CD4-positive, alpha-beta memory T cell (primary cell): ENCODE results near the gene PALM2AKAP2. TPM values are rescaled to one million over a fixed set of nuclear protein-coding genes. Genes with fewer than 3 reads are reported as not detected.

Experiments
- CTCF ChIA-PET: fragments of 350-600 bp; sonication (Branson Sonifier 250); formaldehyde crosslinking; loops from one replicate; lab custom pipeline; 2021; ENCODE audit warnings: inconsistent platforms; ENCODE audit not compliant: partially characterized antibody; lab: Charles Lee
- POLR2A ChIA-PET: fragments of 350-600 bp; sonication (Branson Sonifier 250); formaldehyde crosslinking; loops from one replicate; lab custom pipeline; 2021; ENCODE audit not compliant: partially characterized antibody; lab: Charles Lee
- DNase-seq, 5 donors: peaks; one replicate each; pipeline versions ENCODE4 v3.0.0 to v3.0.0-alpha.2; 2020 to 2022; ENCODE audit warnings: mixed read lengths in 1 of 5
- H3K27ac ChIP-seq: one replicate; pipeline ENCODE4 v1.7.0; 2013; ENCODE audit warnings: low read depth, low read length
- H3K27me3 ChIP-seq: 2 replicates; pipeline ENCODE4 v1.7.0; 2013; ENCODE audit warnings: mild to moderate bottlenecking, low read length, moderate library complexity; ENCODE audit not compliant: insufficient read depth
- H3K36me3 ChIP-seq: 2 replicates; pipeline ENCODE4 v1.7.0; 2013; ENCODE audit warnings: mild to moderate bottlenecking, low read length, moderate library complexity; ENCODE audit not compliant: insufficient read depth
- H3K4me1 ChIP-seq: 2 replicates; pipeline ENCODE4 v1.7.0; 2013; ENCODE audit warnings: mild to moderate bottlenecking, low read length, moderate library complexity; ENCODE audit not compliant: insufficient read depth
- H3K4me3 ChIP-seq, 2 donors: one replicate each; pipeline ENCODE4 v1.7.0; 2013; ENCODE audit warnings: low read length in 2 of 2, mild to moderate bottlenecking in 1 of 2
- H3K9me3 ChIP-seq, 2 donors: one replicate each; pipeline ENCODE4 v1.7.0; 2013; ENCODE audit warnings: low read length in 2 of 2, control low read depth in 1 of 2; ENCODE audit not compliant: control insufficient read depth in 1 of 2
- H3K27ac Mint-ChIP-seq, 7 donors: one replicate each; pipeline ENCODE4 v1.8.0; 2020 to 2021; ENCODE audit warnings: mixed read lengths in 7 of 7, mild to moderate bottlenecking in 6 of 7, inconsistent platforms in 3 of 7, moderate library complexity in 3 of 7
- H3K27me3 Mint-ChIP-seq, 2 donors: one replicate each; pipeline ENCODE4 v1.8.0; 2020 to 2021; ENCODE audit warnings: mixed read lengths in 2 of 2
- H3K36me3 Mint-ChIP-seq, 2 donors: one replicate each; pipeline ENCODE4 v1.8.0; 2020 to 2021; ENCODE audit warnings: mixed read lengths in 2 of 2, inconsistent platforms in 1 of 2, mild to moderate bottlenecking in 1 of 2
- H3K4me1 Mint-ChIP-seq, 4 donors: one replicate each; pipeline ENCODE4 v1.8.0; 2020 to 2021; ENCODE audit warnings: mixed read lengths in 4 of 4, mild to moderate bottlenecking in 1 of 4
- H3K4me3 Mint-ChIP-seq, 8 donors: one replicate each; pipeline ENCODE4 v1.8.0; 2020 to 2021; ENCODE audit warnings: mixed read lengths in 8 of 8, mild to moderate bottlenecking in 7 of 8, moderate library complexity in 6 of 8, inconsistent platforms in 3 of 8
- H3K9me3 Mint-ChIP-seq, 8 donors: one replicate each; pipeline ENCODE4 v1.8.0; 2020 to 2021; ENCODE audit warnings: mixed read lengths in 8 of 8, mild to moderate bottlenecking in 5 of 8, inconsistent platforms in 3 of 8, moderate library complexity in 1 of 8
- intact Hi-C: fragments of 100-400 bp; cut with micrococcal nuclease; formaldehyde crosslinking; loops from one replicate; pipeline ENCODE4 v1.15.1; 2023
- polyA plus RNA-seq, 2 donors: library from polyadenylated mRNA; unstranded; fragments of 300-500 nt; fragmentation: Illumina TruSeq; gene quantifications; one replicate each; pipeline ENCODE4 v1.2.3, GENCODE V29; 2021
- total RNA-seq, 2 experiments: library from RNA; stranded (reverse); gene quantifications; one replicate each; pipeline ENCODE4 v1.2.3, GENCODE V29; 2021

PALM2AKAP2 gene
- total and polyA plus RNA-seq, 4 experiments from 2014 or later: not detected

DNA sequence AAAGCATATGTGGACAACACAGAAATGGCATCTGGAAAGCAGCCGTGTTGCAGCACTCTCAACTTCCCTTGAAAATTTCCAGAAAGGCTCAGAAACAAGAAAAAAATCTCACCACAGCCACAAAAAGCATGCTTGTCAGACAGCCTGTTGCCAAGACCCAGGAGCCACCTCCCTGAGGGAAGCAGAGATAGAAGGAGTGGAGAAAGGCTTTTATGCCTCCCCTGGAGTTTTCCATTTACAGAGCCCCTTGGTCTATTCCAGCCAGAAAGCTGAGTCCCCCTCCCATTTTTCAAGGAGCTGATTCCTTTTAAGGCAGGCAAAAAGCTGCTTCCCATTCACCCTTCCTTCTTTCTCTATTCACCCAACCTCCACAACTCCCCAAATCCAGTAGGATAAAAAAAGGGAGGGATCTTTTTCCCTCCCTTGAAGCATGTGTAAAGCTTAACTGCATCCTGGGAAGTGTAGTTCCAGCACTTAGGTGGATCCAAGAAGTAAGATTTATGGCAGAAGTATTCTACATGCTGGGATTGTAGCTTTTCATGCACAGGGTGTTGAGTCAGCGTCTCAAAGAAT is 37.1 kb upstream of the PALM2AKAP2 start:
- ChIA-PET POLR2A (no interaction called here), CTCF (no interaction called here)
- intact Hi-C loops: no loop called here
- Histone ChIP-seq H3K27ac (no peak overlapping the region), H3K4me3 (no peak overlapping the region), H3K9me3 (no peaks in the 10 kb centered on the region), H3K27me3 (peaks cover 5% of the 10 kb centered on the region), H3K36me3 (no peaks in the 10 kb centered on the region), H3K4me1 (no peaks in the 10 kb centered on the region)
- no peaks in the 10 kb centered on the region for H3K4me1 Mint-ChIP-seq
- H3K4me3 Mint-ChIP-seq: no peak overlapping the region
- peaks cover 5 to 19% of the 10 kb centered on the region in 2 donors for H3K27me3 Mint-ChIP-seq
- H3K27ac Mint-ChIP-seq: no peak overlapping the region
- no peak for DNase-seq
- H3K36me3 Mint-ChIP-seq: no peaks in the 10 kb centered on the region
- H3K9me3 Mint-ChIP-seq: peaks cover 0 to 4% (median 0%) of the 10 kb centered on the region in 8 donors

DNA sequence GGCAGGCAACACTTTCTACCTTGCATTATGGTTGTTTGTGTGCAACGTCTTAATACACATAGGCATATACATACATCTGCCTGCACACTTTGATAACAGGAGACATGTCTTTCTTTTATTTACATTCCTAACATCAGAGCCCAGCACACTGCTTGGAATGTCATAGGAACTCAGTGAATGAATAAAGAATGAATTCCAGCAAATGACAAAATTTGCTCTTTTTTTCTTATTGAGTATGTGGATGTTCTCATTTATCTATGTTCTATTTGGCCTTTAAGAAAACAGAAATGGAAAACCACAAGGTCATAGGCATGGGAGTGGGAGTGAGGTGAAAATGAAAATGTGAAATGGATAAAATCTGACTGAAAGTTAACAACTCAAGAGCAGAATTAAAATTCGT is 36.3 kb upstream of the PALM2AKAP2 start:
- CTCF ChIA-PET: no interaction called here
- DNase-seq: no peak
- Histone ChIP-seq H3K4me3 (no peak overlapping the region), H3K27ac (no peak overlapping the region), H3K9me3 (no peaks in the 10 kb centered on the region), H3K27me3 (peaks cover 5% of the 10 kb centered on the region), H3K36me3 (no peaks in the 10 kb centered on the region), H3K4me1 (no peaks in the 10 kb centered on the region)
- intact Hi-C loops: no loop called here
- no peak overlapping the region for H3K4me3 Mint-ChIP-seq
- peaks cover 5 to 19% of the 10 kb centered on the region in 2 donors for H3K27me3 Mint-ChIP-seq
- H3K4me1 Mint-ChIP-seq: no peaks in the 10 kb centered on the region
- no peak overlapping the region for H3K27ac Mint-ChIP-seq
- H3K36me3 Mint-ChIP-seq: no peaks in the 10 kb centered on the region
- POLR2A ChIA-PET: no interaction called here
- H3K9me3 Mint-ChIP-seq: peaks cover 0 to 4% (median 0%) of the 10 kb centered on the region in 8 donors

DNA sequence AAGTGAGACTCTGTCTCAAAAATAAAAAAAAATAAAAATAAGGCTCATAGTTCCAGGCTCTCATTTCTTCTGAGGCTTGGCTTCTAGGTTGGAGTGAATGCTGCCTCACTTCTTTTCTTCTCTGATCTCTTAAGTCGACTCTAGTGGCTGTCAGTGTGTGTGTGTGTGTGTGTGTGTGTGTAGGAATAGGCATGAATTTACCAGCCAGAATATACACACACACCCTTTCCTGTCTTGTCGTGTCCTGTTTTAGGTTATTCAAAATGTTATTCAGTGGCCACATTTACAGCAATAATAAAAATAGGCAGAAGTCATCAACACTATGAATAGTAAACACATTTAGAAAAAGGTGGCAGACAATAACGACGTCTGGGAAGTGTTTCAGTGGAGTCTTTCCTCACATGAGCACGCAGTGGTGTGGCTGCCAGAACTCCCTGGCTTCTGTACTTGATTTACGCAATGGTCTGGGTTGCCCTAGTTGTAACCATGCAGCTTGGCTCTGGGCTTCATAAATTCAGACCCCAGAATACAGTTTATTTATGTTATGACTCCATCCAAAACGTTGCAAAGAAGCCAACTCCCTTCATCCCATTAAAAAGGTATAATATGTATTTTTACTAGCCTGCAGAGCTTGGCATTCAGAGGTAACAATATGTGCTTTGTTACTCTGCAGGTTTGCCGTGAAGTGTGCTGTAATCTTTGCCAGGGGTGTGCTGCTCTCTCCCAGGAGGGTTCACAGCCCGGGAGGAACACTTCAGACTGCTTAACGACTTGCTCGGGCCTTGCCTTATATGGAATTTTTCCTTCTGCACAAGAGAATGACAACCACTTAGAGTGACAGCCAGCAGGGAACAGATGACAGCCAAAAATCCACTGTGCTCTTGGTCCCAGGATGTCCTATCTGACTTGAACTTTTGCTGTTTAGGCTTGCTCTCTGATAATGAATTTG is 34.4 kb upstream of the PALM2AKAP2 start:
- no peaks in the 10 kb centered on the region for H3K9me3 ChIP-seq
- DNase-seq: no peak
- ChIA-PET CTCF (no interaction called here), POLR2A (no interaction called here)
- Mint-ChIP-seq H3K27ac (no peak overlapping the region), H3K4me1 (no peaks in the 10 kb centered on the region), H3K27me3 (peaks cover 7 to 13% of the 10 kb centered on the region in 2 donors), H3K36me3 (no peaks in the 10 kb centered on the region), H3K9me3 (peaks cover 0 to 2% (median 0%) of the 10 kb centered on the region in 8 donors), H3K4me3 (no peak overlapping the region)
- H3K4me1 ChIP-seq: no peaks in the 10 kb centered on the region
- intact Hi-C loops: no loop called here
- H3K27ac ChIP-seq: no peak overlapping the region
- no peak overlapping the region for H3K4me3 ChIP-seq
- peaks cover 5% of the 10 kb centered on the region for H3K27me3 ChIP-seq
- no peaks in the 10 kb centered on the region for H3K36me3 ChIP-seq

DNA sequence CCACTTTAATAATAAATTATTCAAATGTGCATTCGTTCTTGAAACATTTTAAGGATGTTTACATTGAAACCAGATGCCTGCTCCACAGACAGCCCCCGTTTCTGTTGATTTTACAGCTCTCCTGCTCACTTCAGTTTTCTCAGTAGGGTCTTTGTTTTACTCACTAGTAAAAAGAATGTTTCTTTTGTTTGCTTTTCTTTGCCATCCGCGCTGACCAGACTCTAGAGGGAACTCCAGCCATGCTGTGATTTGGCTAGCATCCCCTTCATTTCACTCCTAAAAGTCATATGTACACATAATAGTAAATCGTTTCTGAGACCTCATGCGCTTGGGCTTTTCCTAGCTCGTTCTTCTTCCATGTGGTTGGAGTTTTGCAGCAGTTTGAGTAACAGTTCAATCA is 28.7 kb upstream of the PALM2AKAP2 start:
- CTCF ChIA-PET: no interaction called here
- POLR2A ChIA-PET: no interaction called here
- Histone ChIP-seq H3K4me3 (no peak overlapping the region), H3K27me3 (no peaks in the 10 kb centered on the region), H3K27ac (no peak overlapping the region), H3K4me1 (no peaks in the 10 kb centered on the region), H3K36me3 (no peaks in the 10 kb centered on the region), H3K9me3 (no peaks in the 10 kb centered on the region)
- no peak for DNase-seq
- Mint-ChIP-seq H3K27ac (no peak overlapping the region), H3K4me3 (no peak overlapping the region), H3K9me3 (peaks cover 0 to 6% (median 0%) of the 10 kb centered on the region in 8 donors), H3K27me3 (peaks cover 3 to 5% of the 10 kb centered on the region in 2 donors), H3K36me3 (no peaks in the 10 kb centered on the region), H3K4me1 (no peaks in the 10 kb centered on the region)
- intact Hi-C loops: no loop called here

DNA sequence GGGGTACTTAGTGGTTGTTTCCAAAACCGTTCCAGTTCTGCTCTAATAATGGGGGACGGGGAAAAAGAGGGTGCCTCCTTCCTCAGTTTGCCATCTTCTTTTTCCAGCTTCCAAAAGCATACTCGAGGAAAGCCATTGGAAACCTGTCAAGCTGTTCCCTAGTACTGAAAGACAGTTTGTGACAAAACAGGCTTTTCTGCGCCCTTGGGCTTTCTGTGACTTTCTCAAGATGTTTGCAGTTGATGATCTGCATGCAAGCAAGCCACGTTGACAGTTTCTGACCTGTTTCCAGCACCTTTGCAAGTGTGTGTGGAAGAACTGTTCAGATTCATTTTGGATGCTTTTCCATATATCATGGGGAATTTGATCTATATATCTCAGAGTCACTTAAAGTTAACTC is 26.7 kb upstream of the PALM2AKAP2 start:
- Mint-ChIP-seq H3K27me3 (peaks cover 0 to 5% of the 10 kb centered on the region in 2 donors), H3K36me3 (no peaks in the 10 kb centered on the region), H3K4me1 (no peaks in the 10 kb centered on the region), H3K9me3 (peaks cover 0 to 6% (median under 1%) of the 10 kb centered on the region in 8 donors), H3K4me3 (no peak overlapping the region), H3K27ac (no peak overlapping the region)
- Histone ChIP-seq H3K27me3 (no peaks in the 10 kb centered on the region), H3K4me3 (no peak overlapping the region), H3K36me3 (no peaks in the 10 kb centered on the region), H3K27ac (no peak overlapping the region), H3K9me3 (no peaks in the 10 kb centered on the region), H3K4me1 (no peaks in the 10 kb centered on the region)
- CTCF ChIA-PET: no interaction called here
- intact Hi-C loops: no loop called here
- POLR2A ChIA-PET: no interaction called here
- DNase-seq: no peak

DNA sequence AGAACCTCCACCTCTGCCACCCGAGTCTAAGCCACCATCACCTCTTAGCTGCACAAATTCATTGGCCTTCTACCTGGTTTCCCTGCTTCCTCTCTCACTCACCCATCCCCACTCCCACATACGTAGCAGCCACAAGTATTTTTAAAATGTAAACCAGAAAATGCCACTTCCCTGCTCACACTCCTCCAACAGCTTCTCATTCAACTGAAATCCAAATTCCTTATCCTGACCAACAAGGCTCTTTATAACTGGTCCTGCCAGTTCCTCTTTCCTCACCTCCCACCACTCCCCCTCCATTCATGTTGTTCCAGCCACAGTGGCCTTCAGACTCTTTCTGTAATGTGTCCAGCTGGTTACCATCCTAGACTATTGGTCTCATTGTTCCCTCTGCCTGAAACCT is 25.0 kb upstream of the PALM2AKAP2 start:
- ChIA-PET POLR2A (no interaction called here), CTCF (no interaction called here)
- no peak overlapping the region for H3K4me3 Mint-ChIP-seq
- H3K27ac Mint-ChIP-seq: peak overlapping the region in 1 of 7 donors; percentile 31
- no peak for DNase-seq
- no peak overlapping the region for H3K27ac ChIP-seq
- no peaks in the 10 kb centered on the region for H3K27me3 ChIP-seq
- H3K36me3 Mint-ChIP-seq: no peaks in the 10 kb centered on the region
- H3K27me3 Mint-ChIP-seq: peaks cover 0 to 5% of the 10 kb centered on the region in 2 donors
- intact Hi-C loops: no loop called here
- H3K4me1 ChIP-seq: no peaks in the 10 kb centered on the region
- no peak overlapping the region for H3K4me3 ChIP-seq
- peaks cover 0 to 5% (median under 1%) of the 10 kb centered on the region in 8 donors for H3K9me3 Mint-ChIP-seq
- H3K4me1 Mint-ChIP-seq: no peaks in the 10 kb centered on the region
- H3K36me3 ChIP-seq: no peaks in the 10 kb centered on the region
- no peaks in the 10 kb centered on the region for H3K9me3 ChIP-seq

DNA sequence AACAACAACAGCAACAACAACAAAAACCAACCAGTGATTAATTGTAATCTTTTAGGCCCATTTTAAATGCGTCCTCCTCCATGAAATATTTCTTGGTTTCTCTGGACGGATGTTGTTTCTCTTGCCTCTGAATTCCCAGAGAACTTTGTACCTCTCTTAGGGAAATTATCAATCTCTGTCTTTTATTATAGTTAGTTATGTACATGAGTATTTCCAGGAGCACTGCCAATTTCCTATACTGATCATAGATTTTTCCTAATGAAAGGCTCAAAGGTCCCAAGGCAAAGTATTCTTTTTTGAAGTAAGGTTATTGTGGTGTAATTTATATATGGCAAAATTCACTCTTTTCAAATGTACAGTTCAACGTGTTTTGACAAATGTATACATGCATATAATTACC is 20.4 kb upstream of the PALM2AKAP2 start:
- no peaks in the 10 kb centered on the region for H3K36me3 ChIP-seq
- POLR2A ChIA-PET: no interaction called here
- H3K4me1 ChIP-seq: no peaks in the 10 kb centered on the region
- Mint-ChIP-seq H3K27me3 (peaks cover 0 to 8% of the 10 kb centered on the region in 2 donors), H3K9me3 (peaks cover 0 to 3% (median 0%) of the 10 kb centered on the region in 8 donors), H3K4me1 (no peaks in the 10 kb centered on the region), H3K36me3 (no peaks in the 10 kb centered on the region), H3K4me3 (no peak overlapping the region), H3K27ac (no peak overlapping the region)
- no peaks in the 10 kb centered on the region for H3K27me3 ChIP-seq
- H3K4me3 ChIP-seq: no peak overlapping the region
- H3K9me3 ChIP-seq: no peaks in the 10 kb centered on the region
- H3K27ac ChIP-seq: no peak overlapping the region
- DNase-seq: no peak
- intact Hi-C loops: no loop called here
- CTCF ChIA-PET: no interaction called here
